PC-9 (cell line): ENCODE data around the gene SPRING1. TPM values are rescaled to one million over a fixed set of nuclear protein-coding genes. Genes with fewer than 3 reads are reported as not detected.

Experiments used
- BruUV-seq: library from RNA; stranded (reverse); fragments of 400-500 nt; replicated peaks from 2 replicates; lab custom pipeline; 2021; lab: Mats Ljungman, UMichigan
- CTCF ChIA-PET: fragments of 300-600 bp; sonication (Branson Sonifier 250); formaldehyde crosslinking; loops from one replicate; lab custom pipeline; 2022; ENCODE audit warnings: antibody characterized with exemption; lab: Charles Lee
- POLR2A ChIA-PET: fragments of 300-600 bp; sonication (Branson Sonifier 250); formaldehyde crosslinking; loops from one replicate; lab custom pipeline; 2022; ENCODE audit warnings: antibody characterized with exemption; ENCODE audit not compliant: unreplicated experiment; lab: Charles Lee
- DNase-seq, 2 experiments: peaks; one replicate each; pipeline versions ENCODE4 v3.0.0 to v3.0.0-alpha.2; 2015 to 2022; ENCODE audit warnings: mixed read lengths in 1 of 2
- H2AFZ ChIP-seq: fragments of 200-600 bp; sonication (generic); 2 replicates; pipeline ENCODE4 v1.8.1; 2017; ENCODE audit warnings: antibody characterized with exemption
- H3F3A ChIP-seq: fragments of 200-600 bp; sonication (generic); 2 replicates; pipeline ENCODE4 v1.8.1; 2017; ENCODE audit warnings: antibody characterized with exemption, mild to moderate bottlenecking, low read depth; ENCODE audit not compliant: insufficient read depth
- H3K27ac ChIP-seq: fragments of 200-600 bp; sonication (generic); 2 replicates; pipeline ENCODE4 v1.6.1; 2016; ENCODE audit warnings: mixed run types
- H3K27me3 ChIP-seq: fragments of 200-600 bp; sonication (generic); 2 replicates; pipeline ENCODE4 v1.6.1; 2016; ENCODE audit warnings: low read depth, mixed run types; ENCODE audit not compliant: insufficient read depth
- H3K36me3 ChIP-seq: fragments of 200-600 bp; sonication (generic); 2 replicates; pipeline ENCODE4 v1.6.1; 2016; ENCODE audit warnings: low read depth, mixed run types
- H3K4me1 ChIP-seq: fragments of 200-600 bp; sonication (generic); replicated peaks from 2 replicates; pipeline ENCODE4 v1.6.1; 2016; ENCODE audit warnings: mixed run types; ENCODE audit not compliant: insufficient read depth
- H3K4me2 ChIP-seq: fragments of 200-600 bp; sonication (generic); 2 replicates; pipeline ENCODE4 v1.6.1; 2017; ENCODE audit warnings: mixed run types
- H3K4me3 ChIP-seq: fragments of 200-600 bp; sonication (generic); 2 replicates; pipeline ENCODE4 v1.6.1; 2016; ENCODE audit warnings: mixed run types
- H3K79me2 ChIP-seq: fragments of 200-600 bp; sonication (generic); 2 replicates; pipeline ENCODE4 v1.6.1; 2017; ENCODE audit warnings: low read depth, mixed run types
- H3K9me2 ChIP-seq: fragments of 200-600 bp; sonication (generic); 2 replicates; pipeline ENCODE4 v1.8.1; 2017; ENCODE audit warnings: mild to moderate bottlenecking; ENCODE audit not compliant: insufficient read depth
- H3K9me3 ChIP-seq: fragments of 200-600 bp; sonication (generic); 2 replicates; pipeline ENCODE4 v1.8.1; 2016; ENCODE audit warnings: low read depth; ENCODE audit not compliant: insufficient read depth
- H4K20me1 ChIP-seq: fragments of 200-600 bp; sonication (generic); 2 replicates; pipeline ENCODE4 v1.8.1; 2017; ENCODE audit not compliant: insufficient read depth
- EZH2 ChIP-seq: fragments of 200-600 bp; sonication (generic); IDR thresholded peaks from 2 replicates; pipeline ENCODE4 v1.8.0; 2017; ENCODE audit warnings: antibody characterized with exemption, low read depth
- intact Hi-C: fragments of 100-400 bp; cut with micrococcal nuclease; formaldehyde crosslinking; loops from one replicate; pipeline ENCODE4 v1.10.0; 2022; ENCODE audit not compliant: unreplicated experiment
- total RNA-seq: library from RNA; stranded (reverse); gene quantifications from 2 replicates; pipeline ENCODE4 v1.2.3, GENCODE V29; 2021
- TF ChIP-seq, protein P1 (sequence below): fragments of 200-600 bp; sonication (generic); conservative IDR thresholded peaks from 2 replicates; pipeline ENCODE4 v1.6.1; 2017; ENCODE audit warnings: mixed run types, antibody characterized with exemption, mild to moderate bottlenecking, moderate library complexity

The SPRING1 gene
- total RNA-seq, 1 experiment from 2014 or later = 29.3 TPM

GRCh38 chr12:116717466-116718437, 20.1 kb downstream of the SPRING1 start:
- Histone ChIP-seq H3K4me3 (no peak overlapping the region), H3K4me2 (peak overlapping the region; percentile 23; the same call in 1 of the 2 replicates), H2AFZ (no peak overlapping the region), H3K9me2 (no peaks in the 10 kb centered on the region), H3K27me3 (no peaks in the 10 kb centered on the region), H3K36me3 (no peaks in the 10 kb centered on the region; the same call in 1 of the 2 replicates), H3K9me3 (no peaks in the 10 kb centered on the region), H3K4me1 (peaks cover 13% of the 10 kb centered on the region), H3K79me2 (no peaks in the 10 kb centered on the region), H3F3A (0 out of 2 replicates have a peak, but pooled peaks cover 7% of the 10 kb centered on the region), H3K27ac (no peak overlapping the region), H4K20me1 (peaks cover 5% of the 10 kb centered on the region; the same call in 1 of the 2 replicates)
- intact Hi-C loops = no loop called here
- ChIA-PET POLR2A (interaction anchor here (0.6 kb wide), 1 partner anchor 261 kb away, joined by 5 read pairs; no protein-coding TSS in a partner anchor), CTCF (interaction anchor here (0.7 kb wide), 1 partner anchor 418 kb away, joined by 3 read pairs; no protein-coding TSS in a partner anchor)
- BruUV-seq = no TSS peak
- no peak for TF ChIP-seq EZH2
- DNase-seq = no peak

DNA sequence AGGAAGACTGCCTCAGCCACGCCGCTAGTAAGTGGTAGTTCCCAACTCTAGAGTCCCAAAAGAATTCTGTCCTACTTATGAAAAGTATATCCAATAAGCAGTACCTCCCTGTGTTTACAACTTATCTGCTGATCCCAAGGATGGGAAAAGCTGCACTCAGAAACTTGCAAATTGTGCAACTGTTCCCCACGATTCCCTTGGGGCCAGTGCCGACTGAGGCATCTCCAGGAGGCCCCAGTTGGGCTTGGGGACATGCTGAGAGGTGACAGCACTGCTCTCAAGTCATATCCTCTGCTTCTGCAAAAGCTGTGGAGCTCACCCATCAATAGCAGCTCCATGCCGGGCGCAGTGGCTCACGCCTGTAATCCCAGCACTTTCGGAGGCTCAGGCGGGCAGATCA, 23.7 kb downstream of the SPRING1 start:
- Histone ChIP-seq H3K36me3 (no peaks in the 10 kb centered on the region), H3K4me1 (peaks cover 12% of the 10 kb centered on the region), H3K4me2 (no peak overlapping the region), H3K9me2 (no peaks in the 10 kb centered on the region), H3K27me3 (no peaks in the 10 kb centered on the region), H4K20me1 (peaks cover 5% of the 10 kb centered on the region; the same call in 1 of the 2 replicates), H3K4me3 (no peak overlapping the region), H2AFZ (no peak overlapping the region), H3K79me2 (no peaks in the 10 kb centered on the region), H3K9me3 (no peaks in the 10 kb centered on the region), H3K27ac (no peak overlapping the region), H3F3A (0 out of 2 replicates have a peak, but pooled peaks cover 6% of the 10 kb centered on the region)
- ChIA-PET CTCF (interaction anchor here (0.6 kb wide), 1 partner anchor 467 kb away, joined by 4 read pairs; no protein-coding TSS in a partner anchor), POLR2A (no interaction called here)
- BruUV-seq = no TSS peak
- intact Hi-C loops = no loop called here
- no peak for TF ChIP-seq EZH2
- TF ChIP-seq, protein P1, sequence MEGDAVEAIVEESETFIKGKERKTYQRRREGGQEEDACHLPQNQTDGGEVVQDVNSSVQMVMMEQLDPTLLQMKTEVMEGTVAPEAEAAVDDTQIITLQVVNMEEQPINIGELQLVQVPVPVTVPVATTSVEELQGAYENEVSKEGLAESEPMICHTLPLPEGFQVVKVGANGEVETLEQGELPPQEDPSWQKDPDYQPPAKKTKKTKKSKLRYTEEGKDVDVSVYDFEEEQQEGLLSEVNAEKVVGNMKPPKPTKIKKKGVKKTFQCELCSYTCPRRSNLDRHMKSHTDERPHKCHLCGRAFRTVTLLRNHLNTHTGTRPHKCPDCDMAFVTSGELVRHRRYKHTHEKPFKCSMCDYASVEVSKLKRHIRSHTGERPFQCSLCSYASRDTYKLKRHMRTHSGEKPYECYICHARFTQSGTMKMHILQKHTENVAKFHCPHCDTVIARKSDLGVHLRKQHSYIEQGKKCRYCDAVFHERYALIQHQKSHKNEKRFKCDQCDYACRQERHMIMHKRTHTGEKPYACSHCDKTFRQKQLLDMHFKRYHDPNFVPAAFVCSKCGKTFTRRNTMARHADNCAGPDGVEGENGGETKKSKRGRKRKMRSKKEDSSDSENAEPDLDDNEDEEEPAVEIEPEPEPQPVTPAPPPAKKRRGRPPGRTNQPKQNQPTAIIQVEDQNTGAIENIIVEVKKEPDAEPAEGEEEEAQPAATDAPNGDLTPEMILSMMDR = no peak
- DNase-seq = no peak

GRCh38 chr12:116713527-116713926, 24.3 kb downstream of the SPRING1 start:
- ChIA-PET POLR2A (no interaction called here), CTCF (no interaction called here)
- BruUV-seq = no TSS peak
- Histone ChIP-seq H4K20me1 (peaks cover 5% of the 10 kb centered on the region; the same call in 1 of the 2 replicates), H3K36me3 (no peaks in the 10 kb centered on the region), H3F3A (no peaks in the 10 kb centered on the region), H3K9me3 (no peaks in the 10 kb centered on the region), H3K4me1 (peaks cover 6% of the 10 kb centered on the region), H2AFZ (no peak overlapping the region), H3K27ac (no peak overlapping the region), H3K27me3 (no peaks in the 10 kb centered on the region), H3K79me2 (no peaks in the 10 kb centered on the region), H3K9me2 (no peaks in the 10 kb centered on the region), H3K4me2 (no peak overlapping the region), H3K4me3 (no peak overlapping the region)
- no peak for DNase-seq
- intact Hi-C loops = no loop called here
- TF ChIP-seq, protein P1 = no peak
- TF ChIP-seq EZH2 = no peak
